Raji (cell line): ENCODE data around the gene MAP4K4.
A peak's percentile ranks its signal among the peaks of the same experiment; 100 is the strongest.

ENCODE experiments used
- POLR2A ChIP-seq: IDR thresholded peaks from 2 replicates; pipeline ENCODE4 v1.6.1; 2011; ENCODE audit warnings: low read depth, low read length, control low read depth; ENCODE audit not compliant: insufficient read depth

Gene MAP4K4

DNA sequence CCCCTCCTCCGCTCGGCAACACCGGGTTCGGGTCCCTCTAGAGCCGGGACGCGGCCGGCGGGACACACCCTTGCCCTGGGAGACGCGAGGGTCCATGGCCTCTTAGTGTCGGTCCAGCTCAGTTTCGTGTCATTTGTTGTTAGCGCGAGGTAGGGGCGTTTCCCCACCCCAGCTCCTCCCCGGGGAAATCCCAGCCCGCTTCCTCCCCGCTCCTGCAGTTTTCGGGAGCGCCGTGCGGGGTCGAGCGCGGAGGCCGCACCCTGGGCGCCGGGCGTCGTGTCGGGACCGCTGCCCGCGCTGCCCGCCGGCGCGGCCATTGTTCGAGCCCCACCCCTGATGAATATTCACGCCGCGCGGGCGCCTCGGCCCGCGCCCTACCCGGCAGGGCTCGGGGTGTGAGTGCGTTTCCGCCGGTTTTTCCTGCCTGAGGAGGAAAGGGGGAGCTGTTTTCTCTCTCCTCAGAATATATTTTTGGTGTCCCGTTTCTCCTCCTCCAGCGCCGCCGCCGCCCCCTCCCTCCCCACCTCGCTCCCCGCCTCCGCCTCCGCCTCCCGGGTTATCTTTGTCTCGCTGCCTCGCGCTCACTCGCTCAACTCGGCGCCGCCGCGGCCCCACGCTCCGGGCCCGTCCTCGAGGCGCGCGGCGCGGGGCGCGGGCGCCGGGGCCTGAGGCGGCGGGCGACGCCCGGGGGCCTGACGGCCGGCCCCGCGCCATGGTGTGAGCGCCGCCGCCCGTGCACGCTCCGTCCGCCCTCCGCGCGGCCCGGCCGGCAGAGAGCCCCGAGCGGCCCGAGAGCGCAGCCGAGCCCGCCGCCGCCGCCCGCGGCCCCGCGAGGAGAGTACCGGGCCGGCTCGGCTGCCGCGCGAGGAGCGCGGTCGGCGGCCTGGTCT is at the start of gene MAP4K4:
Gene MAP4K4 (plus strand): TSS at position 584 of the 890 bp plus-strand sequence. CDS start 374 bp downstream, outside the sequence.
- peak; percentile 41 for TF ChIP-seq POLR2A

DNA sequence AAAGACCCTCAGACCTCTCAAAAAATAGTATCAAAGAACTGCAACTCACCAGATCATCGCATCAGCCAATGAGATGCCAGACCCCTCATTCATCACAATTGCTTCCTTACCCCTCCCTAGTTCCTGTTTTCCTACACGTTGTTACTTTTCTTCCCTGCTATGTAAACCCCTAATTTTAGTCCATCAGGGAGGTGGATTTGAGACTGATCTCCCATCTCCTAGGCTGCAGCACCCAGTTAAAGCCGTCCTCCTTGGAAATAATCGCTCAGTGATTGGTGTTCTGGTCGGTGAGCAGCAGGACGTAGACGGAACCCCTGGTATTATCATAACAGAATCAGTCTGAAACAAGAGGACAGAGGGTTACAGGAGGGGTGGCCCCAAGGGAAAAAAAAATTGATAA is 44.0 kb upstream of the MAP4K4 start:
- no peak for TF ChIP-seq POLR2A

DNA sequence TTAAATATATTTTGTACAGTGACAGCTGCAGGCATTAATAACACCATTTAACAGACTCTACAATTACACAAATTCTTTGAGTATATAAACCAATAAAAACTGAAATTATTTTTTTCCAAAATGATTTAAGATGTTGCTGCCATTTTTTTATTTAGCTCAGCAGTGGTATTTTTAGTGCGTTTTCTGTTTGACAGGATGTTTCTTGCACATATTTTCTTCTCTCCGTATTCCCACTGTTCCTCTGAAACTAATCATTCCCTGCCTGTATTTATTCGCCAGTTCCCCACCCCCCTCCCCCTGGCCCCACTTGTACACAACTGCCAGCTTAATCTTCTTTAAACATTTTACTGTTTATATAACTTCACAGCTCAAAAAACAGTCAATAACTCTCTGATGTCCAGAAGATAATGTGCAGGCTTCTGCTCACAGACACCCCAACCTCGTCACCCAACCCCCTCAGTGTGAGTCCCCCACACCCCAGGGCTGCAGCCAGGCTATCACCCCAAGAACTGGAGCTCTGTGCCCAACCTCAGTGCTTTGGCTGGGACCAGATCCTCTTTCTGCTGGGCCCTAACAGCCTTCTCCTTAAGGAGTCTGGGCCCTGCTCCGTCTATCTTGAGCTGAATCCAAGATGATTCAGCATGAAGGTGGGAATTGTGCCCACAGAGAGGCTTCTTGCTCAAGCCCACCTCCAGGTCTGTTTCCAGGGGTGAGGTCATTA is 41.6 kb upstream of the MAP4K4 start:
- no peak for TF ChIP-seq POLR2A

DNA sequence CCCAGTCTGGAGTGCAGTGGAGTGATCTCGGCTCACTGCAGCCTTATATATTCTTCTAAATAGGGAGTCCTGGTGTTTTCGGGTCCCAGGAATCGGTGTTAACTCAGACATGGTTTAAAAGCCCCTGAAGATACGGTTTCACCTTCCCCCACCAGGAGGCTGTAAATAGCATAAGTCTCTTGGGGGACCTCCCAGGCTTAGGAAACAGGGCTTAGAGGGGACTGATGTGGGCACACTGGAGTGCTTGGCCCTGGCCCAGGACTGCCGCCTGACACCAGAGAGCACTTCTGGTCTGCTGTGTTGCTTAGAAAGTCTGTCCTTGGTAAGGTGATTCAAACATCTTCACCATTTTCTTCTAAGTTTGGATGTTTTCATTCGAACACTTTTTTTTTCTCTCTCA is 39.7 kb upstream of the MAP4K4 start:
- no peak for TF ChIP-seq POLR2A

DNA sequence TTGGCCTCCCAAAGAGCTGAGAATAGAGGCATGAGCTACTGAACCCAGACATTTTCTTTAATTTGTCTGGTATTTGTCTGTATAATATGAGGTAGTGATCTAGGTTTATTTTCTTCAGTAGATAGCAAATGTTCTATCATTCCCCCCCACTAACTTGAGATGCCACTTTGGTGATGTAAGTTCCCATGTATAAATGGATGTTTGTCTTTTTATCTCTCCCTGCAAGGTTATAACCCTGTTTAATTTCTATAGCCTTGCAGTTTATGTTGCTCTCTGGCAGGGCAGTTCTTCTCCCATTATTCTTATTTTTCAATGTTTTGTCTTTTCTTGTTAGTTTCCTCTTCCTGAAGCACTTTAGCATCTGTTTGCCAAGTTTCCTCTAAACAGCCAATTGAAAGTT is 39.1 kb upstream of the MAP4K4 start:
- TF ChIP-seq POLR2A = no peak

DNA sequence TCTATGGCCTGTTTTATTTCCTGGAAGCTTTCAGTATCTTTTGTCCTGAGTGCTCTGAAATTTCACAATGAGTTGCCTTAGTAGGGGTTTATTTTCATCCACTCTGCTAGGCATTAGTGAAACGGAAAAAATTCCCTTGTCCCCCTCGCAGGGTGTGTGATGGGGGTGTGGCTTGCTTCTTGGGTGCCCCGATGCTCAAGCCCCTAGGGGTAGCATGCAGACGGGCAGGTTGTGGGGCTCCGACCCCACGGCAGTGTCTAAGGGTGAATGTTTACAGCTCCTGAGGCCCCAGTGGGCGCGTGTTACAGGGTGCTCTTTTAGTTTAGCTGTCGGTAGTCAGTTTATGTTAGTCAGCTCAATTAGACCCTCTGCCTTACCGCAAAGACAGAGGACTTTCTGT is 32.2 kb upstream of the MAP4K4 start:
- TF ChIP-seq POLR2A = no peak

DNA sequence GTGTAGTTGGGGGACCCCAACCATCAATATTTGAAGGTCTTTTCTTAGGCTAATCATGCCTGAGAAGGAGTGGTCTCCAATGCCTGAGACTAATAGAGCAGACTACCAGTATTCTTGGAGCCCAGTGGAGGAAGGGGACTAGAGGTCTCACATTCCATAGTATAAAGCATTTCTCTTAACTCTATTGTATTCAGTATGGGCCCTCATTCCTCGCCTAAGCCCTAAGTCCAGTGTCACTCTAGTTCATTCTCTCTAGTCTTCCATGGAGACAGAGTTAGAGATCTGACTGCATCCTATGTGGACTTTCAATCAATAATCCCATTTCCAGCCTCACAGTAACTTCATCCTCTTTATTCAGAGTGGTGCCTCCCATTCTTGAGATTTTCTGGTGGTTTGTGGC is 29.7 kb upstream of the MAP4K4 start:
- no peak for TF ChIP-seq POLR2A

DNA sequence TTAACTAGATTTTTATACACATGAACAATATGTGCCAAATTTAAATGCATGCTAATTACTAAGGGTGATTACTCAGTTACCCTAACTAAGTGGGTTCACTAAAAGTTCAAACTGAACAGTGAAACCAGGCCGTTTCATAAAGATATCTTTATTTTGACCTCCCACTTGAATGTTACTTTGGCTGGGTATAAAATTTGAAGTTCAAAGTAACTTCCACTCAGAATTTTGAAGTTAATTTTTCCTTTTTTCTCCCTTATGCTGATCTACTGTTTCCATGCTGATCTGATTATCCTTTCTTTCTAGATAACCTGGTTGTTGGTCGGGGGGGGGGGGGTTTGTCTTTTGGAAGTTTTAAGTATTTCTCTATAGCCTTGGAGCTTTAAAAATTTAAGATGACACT is 25.5 kb upstream of the MAP4K4 start:
- no peak for TF ChIP-seq POLR2A

- no peak for TF ChIP-seq POLR2A
Measured at GRCh38 chr2:101673920-101674319, 23.6 kb upstream of the MAP4K4 start.

- no peak for TF ChIP-seq POLR2A
Measured at GRCh38 chr2:101675512-101675911, 22.0 kb upstream of the MAP4K4 start.

DNA sequence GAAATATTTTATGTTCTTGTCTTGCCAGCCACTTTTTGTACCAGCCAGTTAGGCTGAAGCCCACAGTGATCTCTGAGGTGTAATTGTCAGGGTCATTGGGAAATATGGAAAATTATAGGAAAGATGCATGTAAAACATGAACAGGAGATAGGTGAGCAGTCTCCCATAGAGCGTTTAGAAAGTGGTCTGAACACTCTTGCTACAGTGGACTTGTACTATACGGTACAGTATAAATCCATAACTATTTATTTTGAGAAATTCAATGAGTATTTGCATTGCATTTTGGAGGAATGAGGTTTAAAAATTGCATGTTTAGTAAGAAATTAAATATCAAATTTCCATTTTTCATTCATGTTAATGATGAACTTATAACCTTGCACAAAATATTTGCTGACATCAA is 20.8 kb upstream of the MAP4K4 start:
- TF ChIP-seq POLR2A = no peak

GRCh38 chr2:101677658-101678057 is 19.8 kb upstream of the MAP4K4 start:
- TF ChIP-seq POLR2A = no peak

- no peak for TF ChIP-seq POLR2A
Measured at GRCh38 chr2:101678379-101678778, 19.1 kb upstream of the MAP4K4 start.

GRCh38 chr2:101679037-101679726 is 18.3 kb upstream of the MAP4K4 start:
- TF ChIP-seq POLR2A = no peak

GRCh38 chr2:101679801-101680487 is 17.6 kb upstream of the MAP4K4 start:
- no peak for TF ChIP-seq POLR2A
